ENCODE data around the gene NR2F1. TPM values are rescaled to one million over a fixed set of nuclear protein-coding genes. Genes with fewer than 3 reads are reported as not detected.
A peak's percentile ranks its signal among the peaks of the same experiment; 100 is the strongest.

The NR2F1 gene
- total RNA-seq, 4 donors from 2014 or later: 1.9 to 26.3 (median 3.7) TPM

GRCh38 chr5:93583768-93584595 is 960 bp downstream of the NR2F1 start:
- 2% methylated on average over 15 to 17 of the region's 110 CpGs for WGBS, 2 donors
- Histone ChIP-seq H3K4me1 (peaks cover 14 to 58% (median 18%) of the 10 kb centered on the region in 3 donors), H3K36me3 (no peaks in the 10 kb centered on the region), H3K27me3 (peaks cover 8 to 98% (median 18%) of the 10 kb centered on the region in 4 donors), H3K4me3 (peak overlapping the region; percentile 51 to 76 (median 57)), H3K9me3 (no peaks in the 10 kb centered on the region), H3K27ac (peak overlapping the region; percentile 66 to 91 (median 80))
- no peak for DNase-seq
- intact Hi-C loops (cut with DNase I): loop anchor here (10.0 kb wide), 1 partner anchor 221 kb away; no protein-coding TSS in a partner anchor
- TF ChIP-seq POLR2A (IDR thresholded peaks at IDR 0.05): no peak
- TF ChIP-seq CTCF (IDR thresholded peaks at IDR 0.05): no peak

GRCh38 chr5:93584596-93585040 is 1.6 kb downstream of the NR2F1 start:
- H3K4me1 ChIP-seq: peaks cover 7 to 58% (median 13%) of the 10 kb centered on the region in 3 donors
- TF ChIP-seq POLR2A (IDR thresholded peaks at IDR 0.05) (no peak), CTCF (IDR thresholded peaks at IDR 0.05) (no peak)
- H3K27me3 ChIP-seq: peaks cover 1 to 98% (median 18%) of the 10 kb centered on the region in 4 donors
- H3K9me3 ChIP-seq: no peaks in the 10 kb centered on the region
- intact Hi-C loops (cut with DNase I): loop anchor here (10.0 kb wide), 1 partner anchor 220 kb away; no protein-coding TSS in a partner anchor
- WGBS, 2 donors: 2 to 4% methylated on average over 17 to 18 of the region's 48 CpGs
- DNase-seq: no peak
- H3K4me3 ChIP-seq: peak overlapping the region; percentile 51 to 76 (median 57)
- no peaks in the 10 kb centered on the region for H3K36me3 ChIP-seq
- peak overlapping the region; percentile 48 to 91 (median 78) for H3K27ac ChIP-seq

- Histone ChIP-seq H3K36me3 (no peaks in the 10 kb centered on the region), H3K4me1 (peaks cover 7 to 58% (median 16%) of the 10 kb centered on the region in 3 donors), H3K9me3 (no peaks in the 10 kb centered on the region), H3K4me3 (peak overlapping the region; percentile 51 to 76 (median 57)), H3K27ac (peak overlapping the region; percentile 66 to 91 (median 85)), H3K27me3 (peaks cover 0 to 98% (median 18%) of the 10 kb centered on the region in 4 donors)
- intact Hi-C loops (cut with DNase I): loop anchor here (10.0 kb wide), 1 partner anchor 220 kb away; no protein-coding TSS in a partner anchor
- TF ChIP-seq POLR2A (IDR thresholded peaks at IDR 0.05) (no peak), CTCF (IDR thresholded peaks at IDR 0.05) (no peak)
- WGBS, 2 donors: 2 to 3% methylated on average over 13 to 25 of the region's 70 CpGs
- no peak for DNase-seq
These were observed 2.2 kb downstream of the NR2F1 start for GRCh38 chr5:93585041-93585766.

- H3K27ac ChIP-seq: peak overlapping the region; percentile 66 to 91 (median 85)
- WGBS, 2 donors: 18 to 22% methylated on average over 13 of the region's 13 CpGs
- TF ChIP-seq CTCF (IDR thresholded peaks at IDR 0.05) (no peak), POLR2A (IDR thresholded peaks at IDR 0.05) (no peak)
- peaks cover 7 to 57% (median 18%) of the 10 kb centered on the region in 3 donors for H3K4me1 ChIP-seq
- H3K36me3 ChIP-seq: no peaks in the 10 kb centered on the region
- peaks cover 0 to 94% (median 18%) of the 10 kb centered on the region in 4 donors for H3K27me3 ChIP-seq
- no peaks in the 10 kb centered on the region for H3K9me3 ChIP-seq
- DNase-seq: no peak
- intact Hi-C loops (cut with DNase I): loop anchor here (10.0 kb wide), 1 partner anchor 219 kb away; no protein-coding TSS in a partner anchor
- peak overlapping the region; percentile 51 to 76 (median 57) for H3K4me3 ChIP-seq
These were observed 2.9 kb downstream of the NR2F1 start for GRCh38 chr5:93585767-93586385.

Data from esophagus squamous epithelium (tissue), 5 donors.